Activated T-helper 1 cell treated with Interleukin-2 at 50 U/mL for 16 hours (primary cell): ENCODE results near the gene PAFAH1B1.
"Not testable (repeated sequence)": the region's sequence is repeated elsewhere in the genome, so short reads cannot be mapped to it uniquely, and the experiment has no call there.

ENCODE experiments used
- DNase-seq: peaks from one replicate; pipeline ENCODE4 v3.0.0-alpha.2; 2020; ENCODE audit warnings: low read depth

Gene PAFAH1B1

GRCh38 chr17:2635675-2636074 is 42.2 kb downstream of the PAFAH1B1 start:
- DNase-seq, result no peak

- no peak for DNase-seq
Measured at GRCh38 chr17:2636169-2636930, 42.9 kb downstream of the PAFAH1B1 start.

GRCh38 chr17:2637422-2637821 is 44.0 kb downstream of the PAFAH1B1 start:
- DNase-seq, result no peak

- DNase-seq, result no peak
Measured at GRCh38 chr17:2644971-2645370, 51.5 kb downstream of the PAFAH1B1 start.

- DNase-seq, result no peak
Measured at GRCh38 chr17:2647957-2648356, 54.5 kb downstream of the PAFAH1B1 start.

DNA sequence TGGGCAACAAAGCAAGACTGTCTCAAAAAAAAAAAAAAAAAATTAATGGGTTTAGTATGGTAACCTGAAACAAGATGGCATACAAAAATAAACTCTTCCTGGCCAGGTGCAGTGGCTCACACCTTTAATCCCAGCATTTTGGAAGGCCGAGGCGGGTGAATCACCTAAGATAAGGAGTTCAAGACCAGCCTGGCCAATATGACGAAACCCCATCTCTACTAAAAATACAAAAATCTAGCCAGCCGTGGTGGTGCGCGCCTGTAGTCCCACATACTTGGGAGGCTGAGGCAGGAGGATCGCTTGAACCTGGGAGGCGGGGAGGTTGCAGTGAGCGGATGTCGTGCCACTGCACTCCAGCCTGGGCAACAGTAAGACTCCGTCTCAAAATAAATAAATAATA is 55.7 kb downstream of the PAFAH1B1 start:
- no peak for DNase-seq

DNA sequence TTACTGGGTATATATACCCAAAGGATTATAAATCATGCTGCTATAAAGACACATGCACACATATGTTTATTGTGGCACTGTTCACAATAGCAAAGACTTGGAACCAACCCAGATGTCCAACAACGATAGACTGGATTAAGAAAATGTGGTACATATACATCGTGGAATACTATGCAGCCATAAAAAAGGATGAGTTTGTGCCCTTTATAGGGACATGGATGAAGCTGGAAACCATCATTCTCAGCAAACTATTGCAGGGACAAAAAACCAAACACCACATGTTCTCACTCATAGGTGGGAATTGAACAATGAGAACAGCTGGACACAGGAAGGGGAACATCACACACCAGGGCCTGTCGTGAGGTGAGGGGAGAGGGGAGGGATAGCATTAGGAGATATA is 59.5 kb downstream of the PAFAH1B1 start:
- not testable (repeated sequence) for DNase-seq

GRCh38 chr17:2655546-2655945 is 62.1 kb downstream of the PAFAH1B1 start:
- DNase-seq, result no peak

DNA sequence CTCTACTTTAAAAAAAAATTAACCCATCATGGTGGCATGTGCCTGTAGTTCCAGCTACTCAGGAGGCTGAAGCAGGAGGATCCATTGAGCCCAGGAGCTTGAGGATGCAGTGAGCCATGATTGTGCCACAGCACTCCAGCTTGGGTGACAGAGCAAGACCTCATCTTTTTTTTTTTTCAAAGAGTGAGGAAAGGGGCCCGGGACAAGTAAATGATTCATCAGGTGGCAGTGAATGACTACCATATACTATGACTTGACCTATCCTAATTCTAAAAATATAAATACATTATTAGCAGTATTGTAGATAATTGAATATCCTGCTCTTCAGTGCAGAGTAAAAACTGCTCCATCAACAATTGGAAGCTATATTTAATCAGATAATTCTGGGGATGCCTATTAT is 62.8 kb downstream of the PAFAH1B1 start:
- no peak for DNase-seq

DNA sequence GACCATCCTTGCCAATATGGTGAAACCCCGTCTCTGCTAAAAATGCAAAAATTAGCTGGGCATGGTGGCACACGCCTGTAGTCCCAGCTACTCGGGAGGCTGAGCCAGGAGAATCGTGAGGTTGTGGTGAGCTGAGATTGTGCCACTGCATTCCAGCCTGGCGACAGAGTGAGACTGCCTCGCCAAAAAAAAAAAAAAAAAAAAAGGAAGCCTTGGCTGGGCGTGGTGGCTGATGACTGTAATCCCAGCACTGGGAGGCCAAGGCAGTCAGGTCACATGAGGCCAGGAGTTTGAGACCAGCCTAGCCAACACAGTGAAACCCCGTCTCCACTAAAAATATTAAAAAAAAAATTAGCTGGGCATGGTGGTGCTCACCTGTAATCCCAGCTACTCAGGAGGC is 65.9 kb downstream of the PAFAH1B1 start:
- DNase-seq, result not testable (repeated sequence)

DNA sequence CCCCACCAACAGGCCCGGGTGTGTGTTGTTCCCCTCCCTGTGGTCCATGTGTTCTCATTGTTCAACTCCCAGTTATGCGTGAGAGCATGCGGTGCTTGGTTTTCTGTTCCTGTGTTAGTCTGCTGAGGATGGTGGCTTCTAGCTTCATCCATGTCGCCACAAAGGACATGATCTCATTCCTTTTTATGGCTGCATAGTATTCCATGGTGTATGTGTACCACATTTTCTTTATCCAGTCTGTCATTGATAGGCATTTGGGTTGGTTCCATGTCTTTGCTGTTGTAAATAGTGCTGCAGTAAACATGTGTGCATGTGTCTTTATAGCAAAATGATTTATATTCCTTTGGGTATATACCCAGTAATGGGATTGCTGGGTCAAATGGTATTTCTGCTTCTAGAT is 67.0 kb downstream of the PAFAH1B1 start:
- DNase-seq, result not testable (repeated sequence)

DNA sequence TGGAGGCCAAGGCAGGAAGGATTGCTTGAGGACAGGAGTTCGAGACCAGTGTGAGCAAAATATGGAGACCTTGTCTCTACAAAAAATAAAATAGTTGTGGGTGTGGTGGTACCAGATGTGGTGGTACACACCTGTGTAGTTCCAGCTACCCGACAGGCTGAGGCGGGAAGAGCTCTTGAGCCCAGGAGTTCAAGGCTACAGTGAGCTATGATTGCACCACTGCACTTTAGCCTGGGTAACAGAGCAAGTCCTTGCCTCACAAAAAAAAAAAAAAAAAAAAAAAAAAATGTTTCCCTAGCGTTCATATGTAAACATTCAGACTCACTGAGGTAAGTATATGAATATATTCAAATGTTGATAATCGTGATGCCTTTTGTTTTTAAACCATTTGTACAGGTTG is 78.6 kb downstream of the PAFAH1B1 start:
- no peak for DNase-seq

GRCh38 chr17:2679247-2679646 is 85.8 kb downstream of the PAFAH1B1 start:
- DNase-seq, result not testable (repeated sequence)

DNA sequence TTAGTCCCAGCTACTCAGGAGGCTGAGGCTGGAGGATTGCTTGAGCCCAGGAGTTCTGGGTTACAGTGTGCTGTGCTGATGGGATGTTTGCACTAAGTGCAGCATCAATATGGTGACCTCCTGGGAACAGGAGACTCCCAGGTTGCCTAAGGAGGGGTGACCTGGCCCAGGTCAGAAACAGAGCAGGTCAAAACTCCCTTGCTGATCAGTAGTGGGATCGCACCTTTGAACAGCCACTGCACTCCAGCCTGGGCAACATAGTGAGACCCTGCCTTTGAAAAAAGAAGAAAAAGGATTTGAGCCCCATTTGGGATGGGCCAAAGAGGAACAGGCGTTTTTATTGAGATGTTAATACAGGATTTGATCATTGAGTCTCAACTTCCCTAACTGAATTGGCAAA is 87.5 kb downstream of the PAFAH1B1 start:
- no peak for DNase-seq

DNA sequence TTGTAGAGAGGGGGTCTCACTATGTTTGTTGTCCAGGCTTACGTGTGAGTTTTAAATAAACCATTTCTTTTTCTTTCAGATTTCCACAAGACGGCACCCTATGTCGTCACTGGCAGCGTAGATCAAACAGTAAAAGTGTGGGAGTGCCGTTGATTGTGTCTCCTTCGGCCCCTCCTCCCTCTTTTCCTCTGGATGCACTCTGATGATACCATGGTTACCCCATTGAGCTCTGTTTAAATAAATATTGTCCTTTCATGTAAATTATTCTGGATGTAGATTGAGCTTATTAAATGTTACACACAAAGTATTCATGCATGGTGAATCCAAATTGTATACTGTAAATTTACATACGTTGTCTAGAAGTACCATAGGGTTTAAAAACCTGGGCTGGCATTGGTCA is 88.2 kb downstream of the PAFAH1B1 start:
- no peak for DNase-seq

DNA sequence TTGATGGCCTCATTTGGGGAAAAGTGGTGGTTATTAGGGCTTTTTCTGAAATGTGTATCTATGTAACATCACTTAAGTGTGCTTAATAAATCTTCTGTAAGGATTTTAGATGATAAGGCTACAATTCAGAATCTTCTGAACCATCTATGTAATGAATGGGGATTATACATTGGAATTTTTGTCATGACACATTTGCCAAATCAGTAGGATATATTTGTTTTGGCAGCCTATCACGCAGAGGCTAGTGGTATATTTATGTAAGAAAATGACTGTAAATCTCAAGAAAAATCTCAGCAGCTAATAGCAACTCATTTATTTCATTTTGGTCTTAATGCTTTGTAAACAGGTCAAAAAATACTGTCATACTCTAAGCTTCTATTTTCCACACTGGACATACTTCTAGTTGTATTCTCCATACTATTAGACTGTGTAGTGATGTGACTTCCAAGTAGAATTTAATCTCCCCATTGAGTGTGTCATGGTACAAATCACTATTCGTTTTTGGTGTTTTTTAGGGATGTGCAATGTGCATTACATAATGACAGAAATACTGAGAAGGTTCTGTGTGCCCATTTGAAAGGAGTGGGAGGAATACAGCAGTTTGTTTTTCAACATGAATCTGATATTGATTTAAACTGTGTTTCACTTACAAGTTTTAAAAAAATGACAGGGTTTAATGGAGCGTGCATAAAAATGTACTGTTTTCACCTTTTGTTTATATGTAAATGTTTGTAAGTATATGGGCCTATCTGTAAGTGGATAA is 88.9 kb downstream of the PAFAH1B1 start:
- no peak for DNase-seq

- no peak for DNase-seq
Measured at GRCh38 chr17:2683912-2684311, 90.5 kb downstream of the PAFAH1B1 start.

- DNase-seq, result no peak
Measured at GRCh38 chr17:2684549-2684948, 91.1 kb downstream of the PAFAH1B1 start.

GRCh38 chr17:2685696-2686095 is 92.2 kb downstream of the PAFAH1B1 start:
- DNase-seq, result no peak

GRCh38 chr17:2687074-2687418 is 93.6 kb downstream of the PAFAH1B1 start:
- no peak for DNase-seq

GRCh38 chr17:2688351-2689342 is 95.2 kb downstream of the PAFAH1B1 start:
- DNase-seq, result no peak

DNA sequence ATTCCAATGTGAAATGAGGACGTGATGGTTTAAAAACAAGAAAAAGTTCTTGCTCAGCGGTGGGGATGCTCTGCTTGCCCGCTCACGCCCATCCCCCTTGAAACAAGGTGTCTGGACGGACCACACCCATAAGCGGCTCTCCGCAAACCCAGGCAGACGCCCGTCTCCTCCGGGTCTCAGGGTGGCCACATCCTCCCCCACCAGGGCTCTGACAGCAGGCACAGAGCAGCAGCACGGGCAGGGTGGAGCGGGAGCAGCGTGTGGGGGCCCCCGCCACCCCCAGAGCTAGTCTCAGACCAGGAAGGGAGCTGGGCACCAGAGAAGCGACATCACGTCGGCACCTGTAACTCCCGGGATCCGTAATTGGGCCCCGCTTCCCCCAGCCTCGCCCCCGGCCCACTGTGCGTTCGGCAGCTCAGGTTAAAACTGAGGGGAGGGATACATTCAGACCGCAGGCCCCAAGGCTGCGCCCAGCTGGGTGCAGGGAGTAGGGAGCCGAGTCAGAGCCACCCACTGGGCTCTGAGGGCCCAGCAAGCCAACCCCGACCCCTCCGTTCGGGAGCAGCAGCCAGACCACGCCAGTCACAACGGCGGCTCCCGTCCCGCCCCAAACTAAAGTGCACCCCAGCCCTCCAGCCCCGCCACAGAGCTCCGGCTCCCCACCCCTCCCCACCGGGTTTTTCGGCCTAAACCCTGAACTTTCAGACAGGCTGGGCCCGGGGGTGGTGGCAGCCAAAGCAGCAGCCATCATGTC is 96.1 kb downstream of the PAFAH1B1 start:
- no peak for DNase-seq
